GM12873 (cell line): ENCODE data around the gene IST1.

ENCODE experiments used
- CTCF ChIP-seq: IDR thresholded peaks from 2 replicates; pipeline ENCODE4 v1.5.1; 2012; ENCODE audit warnings: low read depth, mild to moderate bottlenecking, moderate library complexity, low read length, control low read depth; ENCODE audit not compliant: insufficient read depth; ENCODE audit errors: missing control alignments

The IST1 gene

GRCh38 chr16:71912534-71913275 is 17.4 kb downstream of the IST1 start:
- TF ChIP-seq CTCF: no peak

- TF ChIP-seq CTCF: no peak
These were observed 19.5 kb downstream of the IST1 start for GRCh38 chr16:71914802-71915201.

GRCh38 chr16:71915350-71915749 is 20.0 kb downstream of the IST1 start:
- TF ChIP-seq CTCF: no peak

GRCh38 chr16:71916397-71916920 is 21.1 kb downstream of the IST1 start:
- TF ChIP-seq CTCF: no peak

- no peak for TF ChIP-seq CTCF
These were observed 22.6 kb downstream of the IST1 start for GRCh38 chr16:71917900-71918299.

GRCh38 chr16:71919035-71919434 is 23.7 kb downstream of the IST1 start:
- TF ChIP-seq CTCF: no peak

- TF ChIP-seq CTCF: no peak
These were observed 25.3 kb downstream of the IST1 start for GRCh38 chr16:71920658-71921057.
